Measurements from ENCODE around the gene KCNAB1. TPM values are rescaled to one million over a fixed set of nuclear protein-coding genes. Genes with fewer than 3 reads are reported as not detected.

Gene KCNAB1
- total and polyA plus RNA-seq, 2 of the 8 experiments (the other 6 are each of a cell fraction or from before 2014, with no cell fraction given): 0.51 to 2.3 TPM

DNA sequence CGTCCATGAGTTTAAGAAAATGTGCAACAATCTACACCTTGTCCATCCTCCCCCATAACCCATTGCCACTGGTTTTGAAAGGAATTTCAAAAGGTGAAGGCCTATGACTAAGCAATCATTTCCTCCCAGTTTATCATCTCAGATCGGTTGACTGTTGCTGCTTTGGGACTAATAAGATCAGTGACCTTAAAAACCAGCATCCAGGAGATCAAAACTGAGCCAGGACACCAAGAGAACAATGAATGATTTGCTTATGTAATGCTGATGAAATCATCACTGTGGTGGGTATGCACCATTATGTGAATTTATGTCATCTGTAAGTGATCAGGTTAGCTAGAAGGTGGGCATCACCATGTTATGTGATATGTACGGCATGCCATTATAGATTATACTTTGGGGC, 239.0 kb downstream of the KCNAB1 start:
- no peak overlapping the region for H2AK5ac ChIP-seq (ENCODE audit: low read depth, low read length)
- H4K8ac ChIP-seq (ENCODE audit: extremely low read depth, insufficient read depth, low read length): no peak overlapping the region
- DNase-seq (ENCODE audit: low read depth in 1 of 2, low spot score in 2 of 2): no peak
- CTCF ChIA-PET (ENCODE audit: partially characterized antibody): interaction anchor here (0.6 to 3.5 kb wide), 7 partner anchors 10 to 554 kb away, joined by 3 to 30 read pairs (median 4); no protein-coding TSS in a partner anchor
- H3K56ac ChIP-seq (replicated peaks; ENCODE audit: insufficient read length, low read depth, low read length): no peak overlapping the region
- H2BK5ac ChIP-seq (ENCODE audit: low read depth, low read length): no peak overlapping the region
- H4K5ac ChIP-seq (ENCODE audit: insufficient read length, low read depth, low read length): no peak overlapping the region
- no peak overlapping the region for H2BK12ac ChIP-seq (ENCODE audit: low read depth, low read length)
- H3K18ac ChIP-seq (ENCODE audit: extremely low read depth, low read length): no peak overlapping the region
- peak overlapping the region in 1 of 4 experiments; percentile 43; a peak in 1 of 7 replicates for H3K9ac ChIP-seq (replicated peaks in 1 of 4; ENCODE audit: extremely low read depth in 1 of 4, low read depth in 3 of 4, low read length in 3 of 4)
- H3K27ac ChIP-seq (ENCODE audit: low read depth, low read length): no peak overlapping the region
- 74% methylated on average over 3 of the region's 3 CpGs; no CpG with 5 or more reads in 1 of the 2 experiments for WGBS, 2 experiments (ENCODE audit: extremely low coverage in 1 of 2, insufficient coverage in 1 of 2, insufficient read length in 1 of 2, insufficient replicate concordance in 2 of 2, low coverage in 1 of 2, low lambda C conversion rate in 2 of 2, missing lambda C conversion rate in 1 of 2)
- H2BK15ac ChIP-seq (ENCODE audit: low read length): no peak overlapping the region
- no peak overlapping the region for H2BK20ac ChIP-seq (ENCODE audit: low read length)
- H2AFZ ChIP-seq (ENCODE audit: low read length): 0 out of 2 replicates have a peak overlapping the region, but pooled peaks have one; percentile 14
- POLR2A ChIA-PET (ENCODE audit: partially characterized antibody): no interaction called here
- H3K23ac ChIP-seq (ENCODE audit: insufficient read length): no peak overlapping the region
- no peaks in the 10 kb centered on the region for H3K36me3 ChIP-seq (ENCODE audit: control insufficient read depth in 2 of 4, insufficient read depth in 4 of 4, low read length in 3 of 4)
- H3K4ac ChIP-seq (replicated peaks; ENCODE audit: insufficient read length, low read depth, low read length): no peak overlapping the region
- H3K9me3 ChIP-seq (ENCODE audit: insufficient read depth in 2 of 2, low read depth in 1 of 2, low read length in 1 of 2): no peaks in the 10 kb centered on the region
- no peaks in the 10 kb centered on the region for H3K23me2 ChIP-seq (ENCODE audit: low read depth, low read length)
- H2BK120ac ChIP-seq (replicated peaks; ENCODE audit: low read depth, low read length): no peak overlapping the region
- H3K4me2 ChIP-seq (ENCODE audit: insufficient read depth in 1 of 2, low read depth in 2 of 2, low read length in 2 of 2): no peak overlapping the region
- no peak overlapping the region for H4K91ac ChIP-seq (replicated peaks; ENCODE audit: insufficient read length, low read length)
- no peak for FAIRE-seq
- no peak overlapping the region for H3K4me3 ChIP-seq (ENCODE audit: extremely low read depth in 1 of 4, insufficient read depth in 2 of 4, low read depth in 3 of 4, low read length in 4 of 4)
- no peaks in the 10 kb centered on the region for H3K27me3 ChIP-seq (replicated peaks in 1 of 4; ENCODE audit: control insufficient read depth in 3 of 4, extremely low read depth in 1 of 4, insufficient read depth in 3 of 4, low read length in 3 of 4)
- H4K20me1 ChIP-seq (replicated peaks in 1 of 2; ENCODE audit: control insufficient read depth in 1 of 2, insufficient read depth in 2 of 2, low read length in 2 of 2): no peaks in the 10 kb centered on the region
- H3K4me1 ChIP-seq (replicated peaks in 1 of 4; ENCODE audit: control insufficient read depth in 3 of 4, insufficient read depth in 4 of 4, low read length in 3 of 4): peaks cover 0 to 6% (median 0%) of the 10 kb centered on the region in 4 experiments; a peak in 3 of 7 replicates
- no peak overlapping the region for H3K14ac ChIP-seq (ENCODE audit: insufficient read length)
- H3K79me1 ChIP-seq (ENCODE audit: low read depth, low read length): no peaks in the 10 kb centered on the region
- no peaks in the 10 kb centered on the region for H3K79me2 ChIP-seq (ENCODE audit: control insufficient read depth in 1 of 2, insufficient read depth in 2 of 2, low read length in 2 of 2)
- TF ChIP-seq, protein P1, sequence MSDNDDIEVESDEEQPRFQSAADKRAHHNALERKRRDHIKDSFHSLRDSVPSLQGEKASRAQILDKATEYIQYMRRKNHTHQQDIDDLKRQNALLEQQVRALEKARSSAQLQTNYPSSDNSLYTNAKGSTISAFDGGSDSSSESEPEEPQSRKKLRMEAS (IDR thresholded peaks at IDR 0.05): no peak
- no peak for TF ChIP-seq GABPA (IDR thresholded peaks at IDR 0.05; ENCODE audit: borderline replicate concordance, insufficient read depth, low read length)
- no peak for TF ChIP-seq MAFK (IDR thresholded peaks at IDR 0.05; ENCODE audit: low read depth, low read length)
- TF ChIP-seq, protein P2, sequence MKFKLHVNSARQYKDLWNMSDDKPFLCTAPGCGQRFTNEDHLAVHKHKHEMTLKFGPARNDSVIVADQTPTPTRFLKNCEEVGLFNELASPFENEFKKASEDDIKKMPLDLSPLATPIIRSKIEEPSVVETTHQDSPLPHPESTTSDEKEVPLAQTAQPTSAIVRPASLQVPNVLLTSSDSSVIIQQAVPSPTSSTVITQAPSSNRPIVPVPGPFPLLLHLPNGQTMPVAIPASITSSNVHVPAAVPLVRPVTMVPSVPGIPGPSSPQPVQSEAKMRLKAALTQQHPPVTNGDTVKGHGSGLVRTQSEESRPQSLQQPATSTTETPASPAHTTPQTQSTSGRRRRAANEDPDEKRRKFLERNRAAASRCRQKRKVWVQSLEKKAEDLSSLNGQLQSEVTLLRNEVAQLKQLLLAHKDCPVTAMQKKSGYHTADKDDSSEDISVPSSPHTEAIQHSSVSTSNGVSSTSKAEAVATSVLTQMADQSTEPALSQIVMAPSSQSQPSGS (IDR thresholded peaks at IDR 0.05; ENCODE audit: low read length): no peak

Measured in H1 (cell line).